Measurements from ENCODE around the gene RNF157.

DNA sequence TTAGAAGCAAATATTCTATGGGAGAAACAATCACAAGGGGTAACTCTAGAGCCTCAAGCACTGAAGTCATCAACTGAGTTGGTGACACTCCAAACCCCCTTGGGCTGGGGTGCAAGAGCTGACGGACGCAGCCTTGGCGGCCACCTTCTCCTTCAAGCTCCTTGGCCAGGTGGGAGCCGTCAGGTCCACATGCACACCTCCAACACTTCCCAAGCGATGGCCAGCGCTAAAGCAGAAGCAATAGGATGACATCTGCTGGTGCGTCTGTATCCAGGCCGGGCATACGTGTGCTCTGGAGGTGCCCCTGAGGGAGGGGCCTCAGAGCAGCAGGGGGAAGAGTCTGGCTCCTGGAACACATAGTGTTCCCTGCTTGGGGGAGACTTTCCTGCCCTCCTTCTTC lies 87.1 kb downstream of the RNF157 start:
- TF ChIP-seq, protein P1, sequence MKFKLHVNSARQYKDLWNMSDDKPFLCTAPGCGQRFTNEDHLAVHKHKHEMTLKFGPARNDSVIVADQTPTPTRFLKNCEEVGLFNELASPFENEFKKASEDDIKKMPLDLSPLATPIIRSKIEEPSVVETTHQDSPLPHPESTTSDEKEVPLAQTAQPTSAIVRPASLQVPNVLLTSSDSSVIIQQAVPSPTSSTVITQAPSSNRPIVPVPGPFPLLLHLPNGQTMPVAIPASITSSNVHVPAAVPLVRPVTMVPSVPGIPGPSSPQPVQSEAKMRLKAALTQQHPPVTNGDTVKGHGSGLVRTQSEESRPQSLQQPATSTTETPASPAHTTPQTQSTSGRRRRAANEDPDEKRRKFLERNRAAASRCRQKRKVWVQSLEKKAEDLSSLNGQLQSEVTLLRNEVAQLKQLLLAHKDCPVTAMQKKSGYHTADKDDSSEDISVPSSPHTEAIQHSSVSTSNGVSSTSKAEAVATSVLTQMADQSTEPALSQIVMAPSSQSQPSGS (CRISPR knock-in tag; IDR thresholded peaks at IDR 0.05; ENCODE audit: borderline replicate concordance, low read depth), result no peak
- TF ChIP-seq, protein P2, sequence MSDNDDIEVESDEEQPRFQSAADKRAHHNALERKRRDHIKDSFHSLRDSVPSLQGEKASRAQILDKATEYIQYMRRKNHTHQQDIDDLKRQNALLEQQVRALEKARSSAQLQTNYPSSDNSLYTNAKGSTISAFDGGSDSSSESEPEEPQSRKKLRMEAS (CRISPR knock-in tag; IDR thresholded peaks at IDR 0.05), result no peak
- TF ChIP-seq, protein P3, sequence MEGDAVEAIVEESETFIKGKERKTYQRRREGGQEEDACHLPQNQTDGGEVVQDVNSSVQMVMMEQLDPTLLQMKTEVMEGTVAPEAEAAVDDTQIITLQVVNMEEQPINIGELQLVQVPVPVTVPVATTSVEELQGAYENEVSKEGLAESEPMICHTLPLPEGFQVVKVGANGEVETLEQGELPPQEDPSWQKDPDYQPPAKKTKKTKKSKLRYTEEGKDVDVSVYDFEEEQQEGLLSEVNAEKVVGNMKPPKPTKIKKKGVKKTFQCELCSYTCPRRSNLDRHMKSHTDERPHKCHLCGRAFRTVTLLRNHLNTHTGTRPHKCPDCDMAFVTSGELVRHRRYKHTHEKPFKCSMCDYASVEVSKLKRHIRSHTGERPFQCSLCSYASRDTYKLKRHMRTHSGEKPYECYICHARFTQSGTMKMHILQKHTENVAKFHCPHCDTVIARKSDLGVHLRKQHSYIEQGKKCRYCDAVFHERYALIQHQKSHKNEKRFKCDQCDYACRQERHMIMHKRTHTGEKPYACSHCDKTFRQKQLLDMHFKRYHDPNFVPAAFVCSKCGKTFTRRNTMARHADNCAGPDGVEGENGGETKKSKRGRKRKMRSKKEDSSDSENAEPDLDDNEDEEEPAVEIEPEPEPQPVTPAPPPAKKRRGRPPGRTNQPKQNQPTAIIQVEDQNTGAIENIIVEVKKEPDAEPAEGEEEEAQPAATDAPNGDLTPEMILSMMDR (IDR thresholded peaks at IDR 0.05), result no peak
- TF ChIP-seq SMAD3 (CRISPR knock-in tag; IDR thresholded peaks at IDR 0.05; ENCODE audit: borderline replicate concordance) (no peak), FOXK1 (CRISPR knock-in tag; IDR thresholded peaks at IDR 0.05) (no peak), GABPB1 (CRISPR knock-in tag; IDR thresholded peaks at IDR 0.05) (no peak), ELF4 (CRISPR knock-in tag; IDR thresholded peaks at IDR 0.05; ENCODE audit: low read depth) (no peak), CREM (CRISPR knock-in tag; IDR thresholded peaks at IDR 0.05) (no peak), GTF2I (CRISPR knock-in tag; conservative IDR thresholded peaks at IDR 0.05) (no peak)
- TF ChIP-seq, protein P4, sequence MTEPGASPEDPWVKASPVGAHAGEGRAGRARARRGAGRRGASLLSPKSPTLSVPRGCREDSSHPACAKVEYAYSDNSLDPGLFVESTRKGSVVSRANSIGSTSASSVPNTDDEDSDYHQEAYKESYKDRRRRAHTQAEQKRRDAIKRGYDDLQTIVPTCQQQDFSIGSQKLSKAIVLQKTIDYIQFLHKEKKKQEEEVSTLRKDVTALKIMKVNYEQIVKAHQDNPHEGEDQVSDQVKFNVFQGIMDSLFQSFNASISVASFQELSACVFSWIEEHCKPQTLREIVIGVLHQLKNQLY (CRISPR knock-in tag; IDR thresholded peaks at IDR 0.05), result no peak
- TF ChIP-seq, protein P5, sequence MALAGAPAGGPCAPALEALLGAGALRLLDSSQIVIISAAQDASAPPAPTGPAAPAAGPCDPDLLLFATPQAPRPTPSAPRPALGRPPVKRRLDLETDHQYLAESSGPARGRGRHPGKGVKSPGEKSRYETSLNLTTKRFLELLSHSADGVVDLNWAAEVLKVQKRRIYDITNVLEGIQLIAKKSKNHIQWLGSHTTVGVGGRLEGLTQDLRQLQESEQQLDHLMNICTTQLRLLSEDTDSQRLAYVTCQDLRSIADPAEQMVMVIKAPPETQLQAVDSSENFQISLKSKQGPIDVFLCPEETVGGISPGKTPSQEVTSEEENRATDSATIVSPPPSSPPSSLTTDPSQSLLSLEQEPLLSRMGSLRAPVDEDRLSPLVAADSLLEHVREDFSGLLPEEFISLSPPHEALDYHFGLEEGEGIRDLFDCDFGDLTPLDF (CRISPR knock-in tag; IDR thresholded peaks at IDR 0.05), result no peak
- TF ChIP-seq, protein P6, sequence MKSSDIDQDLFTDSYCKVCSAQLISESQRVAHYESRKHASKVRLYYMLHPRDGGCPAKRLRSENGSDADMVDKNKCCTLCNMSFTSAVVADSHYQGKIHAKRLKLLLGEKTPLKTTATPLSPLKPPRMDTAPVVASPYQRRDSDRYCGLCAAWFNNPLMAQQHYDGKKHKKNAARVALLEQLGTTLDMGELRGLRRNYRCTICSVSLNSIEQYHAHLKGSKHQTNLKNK (CRISPR knock-in tag; IDR thresholded peaks at IDR 0.05), result no peak
- TF ChIP-seq, protein P7, sequence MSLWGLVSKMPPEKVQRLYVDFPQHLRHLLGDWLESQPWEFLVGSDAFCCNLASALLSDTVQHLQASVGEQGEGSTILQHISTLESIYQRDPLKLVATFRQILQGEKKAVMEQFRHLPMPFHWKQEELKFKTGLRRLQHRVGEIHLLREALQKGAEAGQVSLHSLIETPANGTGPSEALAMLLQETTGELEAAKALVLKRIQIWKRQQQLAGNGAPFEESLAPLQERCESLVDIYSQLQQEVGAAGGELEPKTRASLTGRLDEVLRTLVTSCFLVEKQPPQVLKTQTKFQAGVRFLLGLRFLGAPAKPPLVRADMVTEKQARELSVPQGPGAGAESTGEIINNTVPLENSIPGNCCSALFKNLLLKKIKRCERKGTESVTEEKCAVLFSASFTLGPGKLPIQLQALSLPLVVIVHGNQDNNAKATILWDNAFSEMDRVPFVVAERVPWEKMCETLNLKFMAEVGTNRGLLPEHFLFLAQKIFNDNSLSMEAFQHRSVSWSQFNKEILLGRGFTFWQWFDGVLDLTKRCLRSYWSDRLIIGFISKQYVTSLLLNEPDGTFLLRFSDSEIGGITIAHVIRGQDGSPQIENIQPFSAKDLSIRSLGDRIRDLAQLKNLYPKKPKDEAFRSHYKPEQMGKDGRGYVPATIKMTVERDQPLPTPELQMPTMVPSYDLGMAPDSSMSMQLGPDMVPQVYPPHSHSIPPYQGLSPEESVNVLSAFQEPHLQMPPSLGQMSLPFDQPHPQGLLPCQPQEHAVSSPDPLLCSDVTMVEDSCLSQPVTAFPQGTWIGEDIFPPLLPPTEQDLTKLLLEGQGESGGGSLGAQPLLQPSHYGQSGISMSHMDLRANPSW (CRISPR knock-in tag; conservative IDR thresholded peaks at IDR 0.05; ENCODE audit: low read depth), result no peak
